Measurements from ENCODE around the gene GALNT16.

Gene GALNT16

DNA sequence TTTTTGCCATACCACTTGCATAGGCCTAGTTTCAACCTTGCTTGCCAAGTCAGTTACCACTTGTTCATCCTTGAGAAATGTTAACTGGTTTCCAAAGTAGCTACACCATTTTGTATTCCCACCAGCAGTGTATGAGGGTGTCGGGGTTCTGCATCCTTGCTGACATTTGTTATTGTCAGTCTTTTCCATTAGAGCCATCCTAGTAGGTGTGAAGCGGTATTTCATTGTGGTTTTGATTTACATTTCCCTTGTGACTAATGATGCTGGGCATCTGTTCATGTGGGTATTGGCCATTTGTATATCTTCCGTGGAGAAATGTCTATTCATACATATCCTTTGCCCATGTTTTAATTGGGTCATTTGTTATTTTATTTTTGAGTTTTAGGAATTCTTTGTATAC is 27.6 kb upstream of the GALNT16 start:
- H3K4me3 ChIP-seq (ENCODE audit: low read depth, low read length), result no peak overlapping the region
- TF ChIP-seq, protein P1, sequence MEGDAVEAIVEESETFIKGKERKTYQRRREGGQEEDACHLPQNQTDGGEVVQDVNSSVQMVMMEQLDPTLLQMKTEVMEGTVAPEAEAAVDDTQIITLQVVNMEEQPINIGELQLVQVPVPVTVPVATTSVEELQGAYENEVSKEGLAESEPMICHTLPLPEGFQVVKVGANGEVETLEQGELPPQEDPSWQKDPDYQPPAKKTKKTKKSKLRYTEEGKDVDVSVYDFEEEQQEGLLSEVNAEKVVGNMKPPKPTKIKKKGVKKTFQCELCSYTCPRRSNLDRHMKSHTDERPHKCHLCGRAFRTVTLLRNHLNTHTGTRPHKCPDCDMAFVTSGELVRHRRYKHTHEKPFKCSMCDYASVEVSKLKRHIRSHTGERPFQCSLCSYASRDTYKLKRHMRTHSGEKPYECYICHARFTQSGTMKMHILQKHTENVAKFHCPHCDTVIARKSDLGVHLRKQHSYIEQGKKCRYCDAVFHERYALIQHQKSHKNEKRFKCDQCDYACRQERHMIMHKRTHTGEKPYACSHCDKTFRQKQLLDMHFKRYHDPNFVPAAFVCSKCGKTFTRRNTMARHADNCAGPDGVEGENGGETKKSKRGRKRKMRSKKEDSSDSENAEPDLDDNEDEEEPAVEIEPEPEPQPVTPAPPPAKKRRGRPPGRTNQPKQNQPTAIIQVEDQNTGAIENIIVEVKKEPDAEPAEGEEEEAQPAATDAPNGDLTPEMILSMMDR (conservative IDR thresholded peaks at IDR 0.05; ENCODE audit: low read depth, low read length), result no peak
- DNase-seq (ENCODE audit: low read depth), result no peak

DNA sequence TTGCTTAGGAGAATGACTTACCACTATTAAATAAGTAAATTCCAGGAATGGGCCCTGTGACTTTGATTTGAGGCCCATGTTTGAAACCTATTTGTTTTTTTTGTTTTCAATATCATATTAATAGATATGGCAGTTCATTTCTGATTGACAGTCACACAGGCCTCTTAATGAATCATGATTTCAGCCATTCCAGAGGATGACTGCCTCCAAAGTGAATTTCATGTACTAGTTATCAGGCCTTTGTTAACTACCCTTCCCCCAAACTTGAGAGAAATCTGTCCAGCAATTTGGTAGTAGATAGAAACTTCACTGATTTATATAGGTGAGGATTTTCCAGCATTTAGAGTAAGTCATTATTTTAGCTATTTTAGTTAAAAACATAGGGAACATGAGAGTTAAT is 25.9 kb upstream of the GALNT16 start:
- H3K4me3 ChIP-seq (ENCODE audit: low read depth, low read length), result no peak overlapping the region
- TF ChIP-seq, protein P1 (conservative IDR thresholded peaks at IDR 0.05; ENCODE audit: low read depth, low read length), result no peak
- DNase-seq (ENCODE audit: low read depth), result no peak

DNA sequence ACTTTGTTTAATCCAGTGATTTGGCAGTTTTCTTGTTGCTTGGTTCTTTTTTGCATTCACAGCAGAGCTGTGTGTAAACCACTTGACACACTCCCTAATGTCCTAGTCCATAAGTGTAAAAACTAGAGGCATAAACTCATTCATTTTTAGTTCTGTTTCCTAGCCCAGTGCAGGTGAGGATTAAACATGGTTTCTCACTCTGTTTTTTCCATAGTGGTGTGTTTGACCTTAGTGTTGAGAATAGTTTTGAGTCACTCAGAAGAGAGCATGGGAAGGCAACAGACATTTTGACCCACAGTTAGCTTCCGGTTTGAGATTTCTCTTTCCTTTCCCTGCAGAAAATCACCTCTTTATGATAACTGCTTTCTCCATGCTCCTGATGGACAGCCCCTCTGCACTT is 24.2 kb upstream of the GALNT16 start:
- DNase-seq (ENCODE audit: low read depth), result no peak
- TF ChIP-seq, protein P1 (conservative IDR thresholded peaks at IDR 0.05; ENCODE audit: low read depth, low read length), result no peak
- no peak overlapping the region for H3K4me3 ChIP-seq (ENCODE audit: low read depth, low read length)

DNA sequence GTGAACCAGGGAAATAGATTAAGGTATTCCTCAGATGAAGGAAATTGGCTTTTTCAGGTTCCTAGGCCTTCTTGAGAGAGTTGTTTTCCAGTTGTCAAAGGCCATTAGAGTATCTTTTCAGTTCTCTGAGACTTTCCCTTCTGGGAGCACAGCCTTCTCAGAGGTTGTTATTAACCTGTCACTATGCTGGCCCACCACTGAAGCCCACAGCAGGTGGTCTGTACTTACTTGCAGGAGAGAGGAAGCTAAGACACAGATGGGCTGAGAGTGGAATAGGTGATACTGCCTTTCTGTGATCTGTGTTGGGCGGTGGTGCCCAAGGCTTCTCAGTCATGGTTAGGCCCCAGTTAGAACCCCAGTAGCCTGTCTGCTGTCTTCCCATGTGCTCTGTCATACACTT is 22.8 kb upstream of the GALNT16 start:
- no peak for DNase-seq (ENCODE audit: low read depth)
- TF ChIP-seq, protein P1 (conservative IDR thresholded peaks at IDR 0.05; ENCODE audit: low read depth, low read length), result no peak
- no peak overlapping the region for H3K4me3 ChIP-seq (ENCODE audit: low read depth, low read length)

DNA sequence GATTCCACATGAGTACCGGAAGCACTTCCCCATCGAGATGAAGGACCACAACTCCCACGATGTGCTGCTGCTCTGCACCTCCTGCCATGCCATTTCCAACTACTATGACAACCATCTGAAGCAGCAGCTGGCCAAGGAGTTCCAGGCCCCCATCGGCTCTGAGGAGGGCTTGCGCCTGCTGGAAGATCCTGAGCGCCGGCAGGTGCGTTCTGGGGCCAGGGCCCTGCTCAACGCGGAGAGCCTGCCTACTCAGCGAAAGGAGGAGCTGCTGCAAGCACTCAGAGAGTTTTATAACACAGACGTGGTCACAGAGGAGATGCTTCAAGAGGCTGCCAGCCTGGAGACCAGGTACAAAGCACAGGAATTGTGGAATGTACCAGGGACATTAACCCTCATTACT is 22.4 kb upstream of the GALNT16 start:
- DNase-seq (ENCODE audit: low read depth), result no peak
- TF ChIP-seq, protein P1 (conservative IDR thresholded peaks at IDR 0.05; ENCODE audit: low read depth, low read length), result no peak
- no peak overlapping the region for H3K4me3 ChIP-seq (ENCODE audit: low read depth, low read length)

DNA sequence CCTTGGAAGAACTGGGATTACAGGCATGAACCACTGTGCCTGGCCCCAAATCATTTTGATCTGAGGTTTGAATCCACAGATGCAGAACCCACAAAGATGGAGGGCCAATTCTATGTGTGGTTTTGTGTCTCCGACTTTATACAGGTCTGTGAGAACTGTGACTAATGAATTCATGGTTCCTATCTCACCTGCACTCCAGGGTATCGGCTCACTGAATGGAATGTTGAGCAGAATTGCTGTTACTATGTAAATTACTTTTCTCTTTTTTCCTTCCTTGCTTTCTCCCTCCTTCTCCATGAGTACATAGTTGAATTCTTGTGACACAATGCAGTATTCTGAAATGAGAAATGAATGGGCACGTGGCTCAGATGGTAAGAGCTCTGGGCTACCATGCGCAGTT is 21.1 kb upstream of the GALNT16 start:
- TF ChIP-seq, protein P1 (conservative IDR thresholded peaks at IDR 0.05; ENCODE audit: low read depth, low read length), result no peak
- no peak for DNase-seq (ENCODE audit: low read depth)
- H3K4me3 ChIP-seq (ENCODE audit: low read depth, low read length), result no peak overlapping the region

DNA sequence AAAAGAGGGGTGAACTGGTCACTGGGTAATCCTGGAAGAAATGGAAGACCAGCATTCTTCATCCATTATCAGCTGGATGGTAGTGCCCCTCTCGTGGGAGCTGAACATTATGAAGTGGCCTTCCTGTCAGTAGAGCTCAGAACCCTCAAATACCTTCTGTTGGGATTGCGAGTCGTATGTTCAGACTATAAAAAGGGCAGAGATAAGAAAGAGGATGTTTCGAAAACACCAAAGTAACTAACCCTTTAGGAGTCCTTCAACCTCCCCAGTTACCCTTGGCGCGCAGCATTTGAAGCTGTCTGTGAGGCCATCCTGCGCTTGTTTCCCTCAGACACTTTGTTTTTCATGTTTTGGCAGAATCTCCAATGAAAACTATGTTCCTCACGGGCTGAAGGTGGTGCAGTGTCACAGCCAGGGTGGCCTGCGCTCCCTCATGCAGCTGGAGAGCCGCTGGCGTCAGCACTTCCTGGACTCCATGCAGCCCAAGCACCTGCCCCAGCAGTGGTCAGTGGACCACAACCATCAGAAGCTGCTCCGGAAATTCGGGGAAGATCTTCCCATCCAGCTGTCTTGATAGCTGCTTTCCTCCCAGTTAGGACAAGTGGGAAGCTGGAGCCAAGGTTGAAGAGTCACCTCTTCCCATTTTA is 19.3 kb upstream of the GALNT16 start:
- TF ChIP-seq, protein P1 (conservative IDR thresholded peaks at IDR 0.05; ENCODE audit: low read depth, low read length), result no peak
- H3K4me3 ChIP-seq (ENCODE audit: low read depth, low read length), result no peak overlapping the region
- no peak for DNase-seq (ENCODE audit: low read depth)
